Testis (tissue), 3 donors: Measurements from ENCODE around the gene BPIFA1. TPM values are rescaled to one million over a fixed set of nuclear protein-coding genes. Genes with fewer than 3 reads are reported as not detected.

Source experiments
- DNase-seq: peaks from one replicate; pipeline ENCODE4 v3.0.0-alpha.2; 2019
- H3K27ac ChIP-seq, 2 donors: fragments of 200-600 bp; sonication (generic); one replicate each; pipeline ENCODE4 v1.5.1; 2019
- H3K27me3 ChIP-seq: fragments of 200-600 bp; sonication (generic); one replicate; pipeline ENCODE4 v1.5.1; 2019
- H3K36me3 ChIP-seq: fragments of 200-600 bp; sonication (generic); one replicate; pipeline ENCODE4 v1.5.1; 2017; ENCODE audit warnings: low read depth; ENCODE audit errors: missing control alignments
- H3K4me1 ChIP-seq: fragments of 200-600 bp; sonication (generic); one replicate; pipeline ENCODE4 v1.5.1; 2019
- H3K4me3 ChIP-seq, 2 donors: fragments of 200-600 bp; sonication (generic); one replicate each; pipeline ENCODE4 v1.5.1; 2017 to 2019
- H3K9me3 ChIP-seq: fragments of 200-600 bp; sonication (generic); one replicate; pipeline ENCODE4 v1.5.1; 2017
- CTCF ChIP-seq, 3 experiments: fragments of 450-650 bp in 2 of 3; fragments of 200-600 bp in 1 of 3; sonication (generic) in 1 of 3; IDR thresholded peaks; one replicate each; pipeline ENCODE4 v1.5.1; 2016 to 2019; ENCODE audit warnings: antibody characterized with exemption in 3 of 3, mild to moderate bottlenecking in 2 of 3, moderate library complexity in 1 of 3
- POLR2A ChIP-seq: fragments of 450-650 bp; IDR thresholded peaks from one replicate; pipeline ENCODE4 v1.6.1; 2017; ENCODE audit warnings: antibody characterized with exemption, mild to moderate bottlenecking, moderate library complexity
- WGBS, 2 donors: methylation state at CpG; one replicate each; pipeline ENCODE4 v1.1.5; 2018; 5-methylcytosine and 5-hydroxymethylcytosine counted together
- intact Hi-C: fragments of 100-400 bp; cut with DNase I; formaldehyde crosslinking; loops from one replicate; pipeline ENCODE4 v1.15.1; 2023; ENCODE audit warnings: low total_unique reads
- polyA plus RNA-seq: library from polyadenylated mRNA; stranded (reverse); fragments of 350-450 nt; fragmentation: Illumina TruSeq; extraction: RNeasy Lipid Tissue Mini Kit (QIAGEN cat#74804); gene quantifications from one replicate; pipeline ENCODE4 v1.2.3, GENCODE V29; 2014; ENCODE audit warnings: low read depth, low replicate concordance; ENCODE audit not compliant: insufficient read depth
- total RNA-seq, 2 donors: library from RNA; depleted of rRNA; stranded (reverse); fragments of >200 nt; gene quantifications; one replicate each; pipeline ENCODE4 v1.2.3, GENCODE V29; 2016

Gene BPIFA1
- total and polyA plus RNA-seq, 3 donors from 2014 or later = 1.6 TPM; not detected in 2

DNA sequence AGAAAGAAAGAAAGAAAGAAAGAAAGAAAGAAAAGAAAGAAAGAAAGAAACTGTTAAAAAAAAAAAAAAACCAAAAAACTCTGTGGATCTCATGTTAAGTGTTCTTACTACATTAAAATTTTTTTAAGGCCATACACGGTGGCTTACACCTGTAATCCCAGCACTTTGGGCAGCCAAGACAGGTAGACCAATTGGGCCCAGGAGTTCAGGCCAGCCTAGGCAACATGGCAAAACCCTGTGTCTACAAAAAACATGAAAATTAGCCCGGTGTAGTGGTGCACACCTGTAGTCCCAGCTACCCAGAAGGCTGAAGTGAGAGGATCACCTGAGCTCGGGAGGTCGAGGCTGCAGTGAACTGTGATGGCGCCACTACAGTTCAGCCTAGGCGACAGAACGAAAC, 4.6 kb upstream of the BPIFA1 start:
- Histone ChIP-seq H3K27me3 (no peaks in the 10 kb centered on the region), H3K36me3 (no peaks in the 10 kb centered on the region), H3K27ac (no peak overlapping the region), H3K4me1 (no peaks in the 10 kb centered on the region), H3K9me3 (no peaks in the 10 kb centered on the region), H3K4me3 (no peak overlapping the region)
- WGBS, 2 donors = 70 to 73% methylated on average over 7 of the region's 7 CpGs
- no peak for TF ChIP-seq CTCF (IDR thresholded peaks at IDR 0.05)
- no peak for TF ChIP-seq POLR2A
- intact Hi-C loops = no loop called here
- DNase-seq = no peak

GRCh38 chr20:33232486-33233072, 3.2 kb upstream of the BPIFA1 start:
- Histone ChIP-seq H3K27me3 (no peaks in the 10 kb centered on the region), H3K9me3 (no peaks in the 10 kb centered on the region), H3K36me3 (no peaks in the 10 kb centered on the region), H3K4me1 (no peaks in the 10 kb centered on the region), H3K4me3 (no peak overlapping the region), H3K27ac (no peak overlapping the region)
- intact Hi-C loops = no loop called here
- no peak for DNase-seq
- TF ChIP-seq POLR2A (no peak), CTCF (IDR thresholded peaks at IDR 0.05) (no peak)
- WGBS, 2 donors = 52 to 58% methylated on average over 2 of the region's 2 CpGs

DNA sequence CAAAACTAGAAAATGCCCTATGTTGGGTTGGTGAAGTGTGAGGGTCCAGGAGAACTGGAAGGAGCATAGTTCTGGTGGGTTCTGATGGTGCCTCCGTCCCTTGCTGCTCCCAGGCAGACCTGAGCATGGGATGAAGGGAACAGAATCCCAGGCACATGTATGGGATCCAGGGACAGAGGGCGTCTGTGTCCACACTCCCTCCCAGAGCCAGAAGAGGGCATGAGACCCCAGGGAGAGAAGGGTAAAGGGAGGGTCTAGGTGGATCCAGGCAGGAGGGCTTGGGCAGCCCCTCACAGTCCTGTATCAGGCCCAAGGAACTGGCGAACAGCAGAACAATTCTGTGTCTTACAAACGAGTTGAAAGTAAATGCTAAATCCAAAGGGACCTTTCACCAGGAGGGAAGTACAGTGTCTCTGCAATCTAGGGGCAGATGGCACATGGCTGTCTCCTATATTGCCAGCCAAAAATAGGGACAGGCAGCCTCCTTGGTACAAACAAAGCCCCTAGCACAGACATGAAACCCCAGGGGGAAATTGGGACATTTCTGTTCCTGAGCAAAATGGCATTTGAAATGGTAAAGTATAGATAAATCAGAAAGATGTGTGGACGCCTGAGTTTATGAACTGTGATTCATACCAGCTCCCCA, 2.5 kb upstream of the BPIFA1 start:
- WGBS, 2 donors = 49% methylated on average over 5 of the region's 5 CpGs
- no peak for TF ChIP-seq POLR2A
- no peak for TF ChIP-seq CTCF (IDR thresholded peaks at IDR 0.05)

DNA sequence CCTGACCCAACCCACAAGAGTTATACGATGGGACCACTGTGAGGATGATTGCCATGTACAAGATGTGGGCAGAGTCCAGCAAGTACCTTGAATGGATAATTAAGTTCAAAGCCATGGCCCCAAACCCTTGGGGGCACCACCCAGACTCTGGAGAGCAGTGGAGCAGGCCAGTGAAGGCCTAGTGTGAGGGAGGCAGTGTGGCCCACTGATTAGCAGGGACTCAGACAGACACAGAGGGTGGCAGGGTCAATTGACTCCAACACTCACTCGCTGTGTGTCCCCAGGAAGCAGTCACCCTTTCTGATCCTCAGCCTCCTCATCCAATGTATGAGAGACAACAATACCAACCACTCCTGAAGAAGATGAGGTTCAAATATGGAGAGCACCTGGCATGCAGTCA, 1.7 kb upstream of the BPIFA1 start:
- Histone ChIP-seq H3K4me1 (no peaks in the 10 kb centered on the region), H3K27me3 (no peaks in the 10 kb centered on the region), H3K4me3 (no peak overlapping the region), H3K9me3 (no peaks in the 10 kb centered on the region), H3K27ac (no peak overlapping the region), H3K36me3 (no peaks in the 10 kb centered on the region)
- intact Hi-C loops = no loop called here
- no peak for TF ChIP-seq POLR2A
- no peak for TF ChIP-seq CTCF (IDR thresholded peaks at IDR 0.05)
- 84 to 88% methylated on average over 1 to 2 of the region's 2 CpGs for WGBS, 2 donors
- DNase-seq = no peak

More for the DNA sequence above, 2.5 kb upstream of the BPIFA1 start:
- intact Hi-C loops = no loop called here
- H3K4me1 ChIP-seq = no peaks in the 10 kb centered on the region
- no peak overlapping the region for H3K4me3 ChIP-seq
- H3K27ac ChIP-seq = no peak overlapping the region
- H3K9me3 ChIP-seq = no peaks in the 10 kb centered on the region
- no peak for DNase-seq
- no peaks in the 10 kb centered on the region for H3K36me3 ChIP-seq
- no peaks in the 10 kb centered on the region for H3K27me3 ChIP-seq

DNA sequence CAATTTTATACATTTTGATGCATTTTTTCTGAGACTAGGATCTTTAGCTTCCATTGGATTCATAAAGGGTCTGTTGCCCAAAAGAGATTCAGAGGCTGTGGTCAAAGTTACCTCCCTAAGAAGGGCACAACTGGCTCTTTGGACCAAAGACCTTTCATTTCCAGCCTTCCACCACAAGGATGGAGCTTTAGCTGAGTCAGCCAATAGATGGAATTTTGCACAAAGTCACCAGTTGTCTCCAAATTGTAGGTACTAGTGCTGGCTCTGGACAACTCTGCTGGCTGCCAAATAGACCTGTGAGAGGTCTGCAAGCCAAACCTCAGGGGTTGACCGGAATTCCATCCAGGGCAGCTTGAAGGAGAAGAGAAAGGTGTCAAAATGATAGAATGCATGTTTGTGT, 555 bp downstream of the BPIFA1 start:
- no peaks in the 10 kb centered on the region for H3K36me3 ChIP-seq
- no peaks in the 10 kb centered on the region for H3K4me1 ChIP-seq
- no peak for DNase-seq
- 50 to 89% methylated on average over 1 of the region's 1 CpG for WGBS, 2 donors
- TF ChIP-seq CTCF (IDR thresholded peaks at IDR 0.05) (no peak), POLR2A (no peak)
- H3K9me3 ChIP-seq = no peaks in the 10 kb centered on the region
- H3K4me3 ChIP-seq = no peak overlapping the region
- no peaks in the 10 kb centered on the region for H3K27me3 ChIP-seq
- intact Hi-C loops = no loop called here
- no peak overlapping the region for H3K27ac ChIP-seq
